BJ (cell line): ENCODE measurements around the gene GALK1. TPM values are rescaled to one million over a fixed set of nuclear protein-coding genes. Genes with fewer than 3 reads are reported as not detected.

Experiments used
- CTCF ChIA-PET: fragments of 350-600 bp; formaldehyde crosslinking; extraction: SDS; loops from one replicate; lab custom pipeline; 2021; ENCODE audit warnings: antibody characterized with exemption, inconsistent platforms; lab: Yijun Ruan, JAX
- POLR2A ChIA-PET: fragments of 300-600 bp; sonication (Branson Sonifier 250); formaldehyde crosslinking; extraction: SDS; loops from one replicate; lab custom pipeline; 2021; ENCODE audit warnings: antibody characterized with exemption; lab: Charles Lee
- DNase-seq: peaks from one replicate; pipeline ENCODE4 v3.0.0-alpha.2; 2011; ENCODE audit warnings: low read depth
- H3K27me3 ChIP-seq: 2 replicates; pipeline ENCODE4 v1.6.0; 2011; ENCODE audit warnings: low read length; ENCODE audit not compliant: control insufficient read depth, insufficient read depth
- H3K36me3 ChIP-seq: 2 replicates; pipeline ENCODE4 v1.5.1; 2011; ENCODE audit warnings: low read length; ENCODE audit not compliant: control insufficient read depth, insufficient read depth
- H3K4me3 ChIP-seq: 2 replicates; pipeline ENCODE4 v1.5.1; 2011; ENCODE audit warnings: low read depth, mild to moderate bottlenecking, control low read depth, low read length
- CTCF ChIP-seq: IDR thresholded peaks from 2 replicates; pipeline ENCODE4 v1.5.1; 2011; ENCODE audit warnings: low read depth, mild to moderate bottlenecking, control low read depth, inconsistent platforms, low read length, moderate library complexity; ENCODE audit not compliant: insufficient read depth
- polyA plus RNA-seq: library from polyadenylated mRNA; depleted of rRNA; stranded (reverse); fragments of >200 nt; gene quantifications from 2 replicates; pipeline ENCODE4 v1.2.3, GENCODE V29; 2011

Gene GALK1
- polyA plus RNA-seq, 1 experiment: 35.8 TPM

- ChIA-PET CTCF (interaction anchor here (1.1 to 8.1 kb wide), 5 partner anchors 9 to 141 kb away, joined by 3 to 48 read pairs (median 3); partner anchors contain the start of gene GALK1), POLR2A (interaction anchor here (1.1 kb wide), 1 partner anchor 9 kb away, joined by 3 read pairs; no protein-coding TSS in a partner anchor)
- no peak for DNase-seq
- peaks cover 8% of the 10 kb centered on the region for H3K36me3 ChIP-seq
- H3K27me3 ChIP-seq: no peaks in the 10 kb centered on the region
- H3K4me3 ChIP-seq: no peak overlapping the region
- TF ChIP-seq CTCF: no peak
Observed at GRCh38 chr17:75773121-75773807, 8.3 kb upstream of the GALK1 start.

- DNase-seq: no peak
- POLR2A ChIA-PET: interaction anchor here (0.7 kb wide), 1 partner anchor 8 kb away, joined by 4 read pairs; no protein-coding TSS in a partner anchor
- Histone ChIP-seq H3K4me3 (no peak overlapping the region), H3K27me3 (no peaks in the 10 kb centered on the region), H3K36me3 (peaks cover 4% of the 10 kb centered on the region)
- peak; percentile 27; the same call in 1 of the 2 replicates for TF ChIP-seq CTCF
- CTCF ChIA-PET: interaction anchor here (1.2 to 1.5 kb wide), 2 partner anchors 74 to 139 kb away, joined by 3 read pairs; no protein-coding TSS in a partner anchor
Observed at GRCh38 chr17:75771334-75772281, 6.6 kb upstream of the GALK1 start.

- no peaks in the 10 kb centered on the region for H3K36me3 ChIP-seq
- no peaks in the 10 kb centered on the region for H3K27me3 ChIP-seq
- ChIA-PET CTCF (interaction anchor here (1.4 kb wide), 1 partner anchor 58 kb away, joined by 4 read pairs; no protein-coding TSS in a partner anchor), POLR2A (no interaction called here)
- TF ChIP-seq CTCF: no peak
- H3K4me3 ChIP-seq: no peak overlapping the region
- no peak for DNase-seq
Observed at GRCh38 chr17:75769536-75769935, 4.5 kb upstream of the GALK1 start.

GRCh38 chr17:75767881-75768280, 2.9 kb upstream of the GALK1 start:
- Histone ChIP-seq H3K27me3 (no peaks in the 10 kb centered on the region), H3K36me3 (no peaks in the 10 kb centered on the region), H3K4me3 (no peak overlapping the region)
- ChIA-PET CTCF (no interaction called here), POLR2A (no interaction called here)
- TF ChIP-seq CTCF: no peak
- DNase-seq: no peak
